Breast epithelium (tissue), 3 donors: ENCODE data around the gene SRSF1.

Source experiments
- POLR2A ChIP-seq: fragments of 450-650 bp; IDR thresholded peaks from one replicate; pipeline ENCODE4 v1.6.1; 2016; ENCODE audit warnings: antibody characterized with exemption, mild to moderate bottlenecking, moderate library complexity
- TF ChIP-seq, protein P1 (sequence below), 3 donors: fragments of 450-650 bp; IDR thresholded peaks; one replicate each; pipeline ENCODE4 v1.5.1; 2016 to 2017; ENCODE audit warnings: antibody characterized with exemption in 3 of 3, mild to moderate bottlenecking in 3 of 3, moderate library complexity in 3 of 3

DNA sequence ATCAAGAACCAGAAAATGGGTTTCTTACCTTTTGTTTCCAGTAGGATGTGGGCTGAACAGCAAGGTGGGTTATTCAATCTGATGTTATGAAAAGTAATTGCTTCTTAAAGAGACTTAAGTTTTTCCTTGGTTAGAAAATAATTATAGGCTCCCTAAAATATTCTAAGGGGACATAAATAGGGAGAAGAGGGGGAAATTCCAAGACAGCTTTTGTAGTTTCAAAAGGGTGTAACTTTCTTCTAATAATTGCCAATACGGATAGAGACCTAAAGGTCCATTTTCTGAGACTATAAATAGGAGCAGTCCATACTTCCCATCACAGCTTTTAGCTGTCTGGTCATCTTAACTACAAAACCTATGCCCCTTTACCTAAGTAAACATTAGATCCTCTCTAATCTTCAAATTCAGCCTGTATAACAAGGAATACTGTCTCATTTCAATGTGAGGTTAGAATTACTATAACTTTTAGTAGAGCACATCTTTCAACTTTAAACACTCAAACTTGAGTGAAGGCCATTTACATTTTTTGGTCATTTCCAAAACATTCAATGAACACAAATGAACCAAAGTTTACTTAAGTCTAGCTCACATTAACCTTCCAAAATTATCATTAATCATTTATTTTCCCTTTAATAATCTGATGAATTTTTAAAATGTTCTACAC lies 5.5 kb downstream of the SRSF1 start:
- TF ChIP-seq, protein P1, sequence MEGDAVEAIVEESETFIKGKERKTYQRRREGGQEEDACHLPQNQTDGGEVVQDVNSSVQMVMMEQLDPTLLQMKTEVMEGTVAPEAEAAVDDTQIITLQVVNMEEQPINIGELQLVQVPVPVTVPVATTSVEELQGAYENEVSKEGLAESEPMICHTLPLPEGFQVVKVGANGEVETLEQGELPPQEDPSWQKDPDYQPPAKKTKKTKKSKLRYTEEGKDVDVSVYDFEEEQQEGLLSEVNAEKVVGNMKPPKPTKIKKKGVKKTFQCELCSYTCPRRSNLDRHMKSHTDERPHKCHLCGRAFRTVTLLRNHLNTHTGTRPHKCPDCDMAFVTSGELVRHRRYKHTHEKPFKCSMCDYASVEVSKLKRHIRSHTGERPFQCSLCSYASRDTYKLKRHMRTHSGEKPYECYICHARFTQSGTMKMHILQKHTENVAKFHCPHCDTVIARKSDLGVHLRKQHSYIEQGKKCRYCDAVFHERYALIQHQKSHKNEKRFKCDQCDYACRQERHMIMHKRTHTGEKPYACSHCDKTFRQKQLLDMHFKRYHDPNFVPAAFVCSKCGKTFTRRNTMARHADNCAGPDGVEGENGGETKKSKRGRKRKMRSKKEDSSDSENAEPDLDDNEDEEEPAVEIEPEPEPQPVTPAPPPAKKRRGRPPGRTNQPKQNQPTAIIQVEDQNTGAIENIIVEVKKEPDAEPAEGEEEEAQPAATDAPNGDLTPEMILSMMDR (IDR thresholded peaks at IDR 0.05), result no peak
- TF ChIP-seq POLR2A, result no peak
